Measurements from ENCODE around the gene CNTN4. TPM values are rescaled to one million over a fixed set of nuclear protein-coding genes. Genes with fewer than 3 reads are reported as not detected.

The CNTN4 gene
- polyA plus RNA-seq, 4 donors = 0.27 to 6.5 (median 2.6) TPM; not detected in 1

DNA sequence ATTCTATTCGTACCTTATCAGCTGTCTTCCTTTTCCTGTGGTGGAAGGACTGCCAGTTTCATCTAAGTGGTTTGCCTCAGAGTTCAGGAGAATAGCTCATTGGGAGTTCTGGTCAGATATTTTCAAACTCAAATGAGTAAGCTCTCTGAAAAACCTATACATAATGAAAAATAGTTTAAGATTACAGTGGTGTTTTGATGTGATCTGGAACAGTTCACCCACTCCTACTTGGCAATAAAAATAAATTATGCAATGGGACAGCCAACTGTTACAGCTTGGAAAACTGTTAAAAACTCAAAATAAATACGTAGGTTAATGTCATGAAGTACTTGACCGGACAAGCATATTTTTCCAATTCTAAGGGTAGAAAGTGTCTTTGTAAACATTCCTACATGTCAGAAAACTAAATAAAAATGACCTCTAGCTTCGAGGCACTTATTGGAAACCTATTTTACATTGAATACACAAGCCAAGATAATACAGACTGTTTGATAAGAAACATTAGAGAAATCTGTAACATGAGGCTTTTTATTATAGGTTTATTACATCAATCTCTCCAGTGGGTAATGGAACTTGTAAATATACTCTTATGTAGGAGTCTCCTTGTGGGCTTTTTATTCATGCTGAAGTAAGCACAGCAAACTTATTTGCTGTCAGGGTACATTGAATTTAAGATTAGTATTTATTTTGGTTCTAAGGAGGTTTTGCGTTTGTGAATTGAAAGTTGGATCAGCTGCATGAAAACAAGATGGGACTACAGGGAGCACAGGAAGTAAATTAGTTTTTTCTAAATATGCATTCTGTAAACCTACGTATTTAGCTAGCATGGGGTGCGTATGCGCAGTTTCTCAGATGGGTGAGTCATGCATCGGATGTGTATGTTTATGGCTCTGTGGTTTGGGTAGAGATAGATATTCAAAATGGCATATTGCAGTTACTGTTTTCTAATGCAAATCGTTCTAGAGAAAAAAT, 558.4 kb downstream of the CNTN4 start:
- Histone ChIP-seq H3K27ac (ENCODE audit: low read depth in 1 of 3, low read length in 2 of 3) (no peak overlapping the region), H3K27me3 (ENCODE audit: control insufficient read depth in 3 of 3, insufficient read depth in 3 of 3, low read length in 3 of 3) (no peaks in the 10 kb centered on the region), H3K4me1 (ENCODE audit: control insufficient read depth in 3 of 3, insufficient read depth in 2 of 3, low read depth in 1 of 3, low read length in 2 of 3) (no peaks in the 10 kb centered on the region), H3K36me3 (ENCODE audit: control insufficient read depth in 3 of 3, insufficient read depth in 2 of 3, low read depth in 1 of 3, low read length in 3 of 3) (no peaks in the 10 kb centered on the region), H3K4me3 (ENCODE audit: low read depth in 1 of 3, low read length in 3 of 3) (no peak overlapping the region), H3K9me3 (ENCODE audit: control insufficient read depth in 2 of 2, insufficient read depth in 1 of 2, low read depth in 1 of 2, low read length in 1 of 2) (no peaks in the 10 kb centered on the region)
- no peak for FAIRE-seq
- 61 to 74% (median 70%) methylated on average over 10 of the region's 10 CpGs for WGBS, 3 donors
- DNase-seq = peak in 1 of 2 donors; percentile 2

- Histone ChIP-seq H3K4me3 (ENCODE audit: low read depth in 1 of 3, low read length in 3 of 3) (no peak overlapping the region), H3K4me1 (ENCODE audit: control insufficient read depth in 3 of 3, insufficient read depth in 2 of 3, low read depth in 1 of 3, low read length in 2 of 3) (no peaks in the 10 kb centered on the region), H3K36me3 (ENCODE audit: control insufficient read depth in 3 of 3, insufficient read depth in 2 of 3, low read depth in 1 of 3, low read length in 3 of 3) (no peaks in the 10 kb centered on the region), H3K9me3 (ENCODE audit: control insufficient read depth in 2 of 2, insufficient read depth in 1 of 2, low read depth in 1 of 2, low read length in 1 of 2) (no peaks in the 10 kb centered on the region), H3K27me3 (ENCODE audit: control insufficient read depth in 3 of 3, insufficient read depth in 3 of 3, low read length in 3 of 3) (no peaks in the 10 kb centered on the region), H3K27ac (ENCODE audit: low read depth in 1 of 3, low read length in 2 of 3) (no peak overlapping the region)
- WGBS, 3 donors = 64 to 88% (median 77%) methylated on average over 6 of the region's 6 CpGs
- DNase-seq = no peak
- no peak for FAIRE-seq
Observed at GRCh38 chr3:2657971-2658370, 559.3 kb downstream of the CNTN4 start.

- 62 to 69% (median 67%) methylated on average over 3 of the region's 3 CpGs for WGBS, 3 donors
- Histone ChIP-seq H3K9me3 (ENCODE audit: control insufficient read depth in 2 of 2, insufficient read depth in 1 of 2, low read depth in 1 of 2, low read length in 1 of 2) (no peaks in the 10 kb centered on the region), H3K27me3 (ENCODE audit: control insufficient read depth in 3 of 3, insufficient read depth in 3 of 3, low read length in 3 of 3) (no peaks in the 10 kb centered on the region), H3K27ac (ENCODE audit: low read depth in 1 of 3, low read length in 2 of 3) (no peak overlapping the region), H3K4me3 (ENCODE audit: low read depth in 1 of 3, low read length in 3 of 3) (no peak overlapping the region), H3K4me1 (ENCODE audit: control insufficient read depth in 3 of 3, insufficient read depth in 2 of 3, low read depth in 1 of 3, low read length in 2 of 3) (no peaks in the 10 kb centered on the region), H3K36me3 (ENCODE audit: control insufficient read depth in 3 of 3, insufficient read depth in 2 of 3, low read depth in 1 of 3, low read length in 3 of 3) (no peaks in the 10 kb centered on the region)
- DNase-seq (no peak), FAIRE-seq (no peak)
Observed at GRCh38 chr3:2659896-2660295, 561.2 kb downstream of the CNTN4 start.

- no peaks in the 10 kb centered on the region for H3K36me3 ChIP-seq (ENCODE audit: control insufficient read depth in 3 of 3, insufficient read depth in 2 of 3, low read depth in 1 of 3, low read length in 3 of 3)
- H3K4me1 ChIP-seq (ENCODE audit: control insufficient read depth in 3 of 3, insufficient read depth in 2 of 3, low read depth in 1 of 3, low read length in 2 of 3) = no peaks in the 10 kb centered on the region
- WGBS, 3 donors = 66 to 67% (median 67%) methylated on average over 1 of the region's 1 CpG
- DNase-seq (no peak), FAIRE-seq (no peak)
- no peaks in the 10 kb centered on the region for H3K9me3 ChIP-seq (ENCODE audit: control insufficient read depth in 2 of 2, insufficient read depth in 1 of 2, low read depth in 1 of 2, low read length in 1 of 2)
- H3K27me3 ChIP-seq (ENCODE audit: control insufficient read depth in 3 of 3, insufficient read depth in 3 of 3, low read length in 3 of 3) = no peaks in the 10 kb centered on the region
- no peak overlapping the region for H3K27ac ChIP-seq (ENCODE audit: low read depth in 1 of 3, low read length in 2 of 3)
- no peak overlapping the region for H3K4me3 ChIP-seq (ENCODE audit: low read depth in 1 of 3, low read length in 3 of 3)
Observed at GRCh38 chr3:2661078-2661477, 562.4 kb downstream of the CNTN4 start.

- no peaks in the 10 kb centered on the region for H3K4me1 ChIP-seq (ENCODE audit: control insufficient read depth in 3 of 3, insufficient read depth in 2 of 3, low read depth in 1 of 3, low read length in 2 of 3)
- 61 to 67% (median 66%) methylated on average over 2 of the region's 2 CpGs for WGBS, 3 donors
- H3K27ac ChIP-seq (ENCODE audit: low read depth in 1 of 3, low read length in 2 of 3) = no peak overlapping the region
- FAIRE-seq = no peak
- DNase-seq = no peak
- H3K9me3 ChIP-seq (ENCODE audit: control insufficient read depth in 2 of 2, insufficient read depth in 1 of 2, low read depth in 1 of 2, low read length in 1 of 2) = peaks cover 0 to 3% of the 10 kb centered on the region in 2 donors
- no peaks in the 10 kb centered on the region for H3K36me3 ChIP-seq (ENCODE audit: control insufficient read depth in 3 of 3, insufficient read depth in 2 of 3, low read depth in 1 of 3, low read length in 3 of 3)
- no peak overlapping the region for H3K4me3 ChIP-seq (ENCODE audit: low read depth in 1 of 3, low read length in 3 of 3)
- no peaks in the 10 kb centered on the region for H3K27me3 ChIP-seq (ENCODE audit: control insufficient read depth in 3 of 3, insufficient read depth in 3 of 3, low read length in 3 of 3)
Observed at GRCh38 chr3:2677501-2677900, 578.8 kb downstream of the CNTN4 start.

DNA sequence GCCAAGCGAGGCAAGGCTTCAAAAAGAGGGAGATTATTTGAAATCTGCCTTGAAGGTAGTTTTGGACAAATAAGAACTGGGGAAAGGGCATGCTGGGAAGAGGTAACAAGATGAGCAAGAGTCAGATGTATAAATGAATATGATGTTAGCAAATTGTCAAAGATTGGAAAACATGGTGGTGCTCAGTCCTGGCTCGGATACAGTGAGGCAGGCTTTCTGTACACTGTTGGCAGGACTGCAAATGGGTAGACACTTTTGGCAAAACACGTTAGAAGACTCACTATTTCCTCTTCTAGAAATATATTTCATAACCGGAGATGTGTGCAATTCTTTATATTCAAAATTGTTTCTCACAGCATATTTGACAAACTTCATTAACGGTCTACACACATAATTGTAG, 581.6 kb downstream of the CNTN4 start:
- no peaks in the 10 kb centered on the region for H3K4me1 ChIP-seq (ENCODE audit: control insufficient read depth in 3 of 3, insufficient read depth in 2 of 3, low read depth in 1 of 3, low read length in 2 of 3)
- no peak overlapping the region for H3K27ac ChIP-seq (ENCODE audit: low read depth in 1 of 3, low read length in 2 of 3)
- 78 to 88% (median 83%) methylated on average over 5 of the region's 5 CpGs for WGBS, 3 donors
- H3K27me3 ChIP-seq (ENCODE audit: control insufficient read depth in 3 of 3, insufficient read depth in 3 of 3, low read length in 3 of 3) = no peaks in the 10 kb centered on the region
- H3K4me3 ChIP-seq (ENCODE audit: low read depth in 1 of 3, low read length in 3 of 3) = no peak overlapping the region
- no peaks in the 10 kb centered on the region for H3K9me3 ChIP-seq (ENCODE audit: control insufficient read depth in 2 of 2, insufficient read depth in 1 of 2, low read depth in 1 of 2, low read length in 1 of 2)
- DNase-seq = no peak
- no peaks in the 10 kb centered on the region for H3K36me3 ChIP-seq (ENCODE audit: control insufficient read depth in 3 of 3, insufficient read depth in 2 of 3, low read depth in 1 of 3, low read length in 3 of 3)
- FAIRE-seq = no peak

DNA sequence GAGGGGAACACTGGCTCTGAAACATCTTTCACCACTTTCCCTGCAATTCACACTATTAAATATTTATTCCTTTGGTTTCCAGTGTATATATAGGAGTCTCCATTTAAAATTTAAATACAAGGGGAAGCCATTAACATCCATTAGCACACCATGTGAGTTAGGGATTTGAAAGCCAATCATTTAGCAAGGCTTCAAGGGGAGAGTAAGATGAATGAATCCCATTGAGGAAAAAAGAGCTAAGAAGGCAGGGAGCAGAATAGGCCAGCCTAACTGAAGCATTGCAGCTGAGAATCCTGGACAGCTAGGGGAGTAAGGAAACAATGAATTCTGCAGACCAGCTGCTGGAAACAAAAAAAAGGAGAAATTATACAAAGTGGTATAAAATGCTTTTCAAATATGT, 585.4 kb downstream of the CNTN4 start:
- Histone ChIP-seq H3K4me1 (ENCODE audit: control insufficient read depth in 3 of 3, insufficient read depth in 2 of 3, low read depth in 1 of 3, low read length in 2 of 3) (no peaks in the 10 kb centered on the region), H3K27me3 (ENCODE audit: control insufficient read depth in 3 of 3, insufficient read depth in 3 of 3, low read length in 3 of 3) (no peaks in the 10 kb centered on the region), H3K36me3 (ENCODE audit: control insufficient read depth in 3 of 3, insufficient read depth in 2 of 3, low read depth in 1 of 3, low read length in 3 of 3) (no peaks in the 10 kb centered on the region), H3K4me3 (ENCODE audit: low read depth in 1 of 3, low read length in 3 of 3) (no peak overlapping the region), H3K27ac (ENCODE audit: low read depth in 1 of 3, low read length in 2 of 3) (no peak overlapping the region), H3K9me3 (ENCODE audit: control insufficient read depth in 2 of 2, insufficient read depth in 1 of 2, low read depth in 1 of 2, low read length in 1 of 2) (no peaks in the 10 kb centered on the region)
- FAIRE-seq = no peak
- DNase-seq = no peak

DNA sequence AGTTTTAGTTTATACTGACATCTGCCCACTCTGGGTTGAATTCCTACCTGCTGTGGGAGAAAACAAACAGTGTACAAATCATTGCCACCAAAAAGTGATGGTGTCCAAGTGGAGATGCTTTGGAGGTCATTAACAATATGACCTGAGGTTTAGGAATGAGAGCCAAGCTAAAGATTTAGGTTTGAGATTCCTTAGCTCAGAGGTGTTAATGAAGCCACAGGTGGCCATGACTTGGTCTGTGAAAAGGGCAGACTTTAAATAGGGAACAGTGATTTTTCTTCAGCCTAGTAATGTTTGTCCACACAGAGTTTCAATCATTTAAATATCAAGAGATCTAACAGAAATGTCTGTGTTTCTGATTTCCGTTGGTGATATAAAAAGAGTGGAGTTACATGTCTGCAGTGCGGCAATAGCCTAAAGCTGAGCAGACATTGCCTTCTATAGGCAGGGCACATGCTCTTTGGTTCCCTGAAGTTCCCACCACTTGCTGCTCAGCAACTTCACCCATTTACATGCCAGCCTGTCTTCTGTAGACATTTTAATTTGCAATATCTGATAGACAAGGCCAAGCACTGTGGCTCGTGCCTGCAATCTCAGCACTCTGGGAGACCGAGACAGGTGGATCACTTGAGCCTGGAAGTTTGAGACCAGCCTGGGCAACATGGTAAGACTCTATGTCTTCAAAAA, 588.3 kb downstream of the CNTN4 start:
- no peak for FAIRE-seq
- Histone ChIP-seq H3K4me1 (ENCODE audit: control insufficient read depth in 3 of 3, insufficient read depth in 2 of 3, low read depth in 1 of 3, low read length in 2 of 3) (no peaks in the 10 kb centered on the region), H3K27ac (ENCODE audit: low read depth in 1 of 3, low read length in 2 of 3) (no peak overlapping the region), H3K36me3 (ENCODE audit: control insufficient read depth in 3 of 3, insufficient read depth in 2 of 3, low read depth in 1 of 3, low read length in 3 of 3) (no peaks in the 10 kb centered on the region), H3K27me3 (ENCODE audit: control insufficient read depth in 3 of 3, insufficient read depth in 3 of 3, low read length in 3 of 3) (no peaks in the 10 kb centered on the region), H3K9me3 (ENCODE audit: control insufficient read depth in 2 of 2, insufficient read depth in 1 of 2, low read depth in 1 of 2, low read length in 1 of 2) (no peaks in the 10 kb centered on the region), H3K4me3 (ENCODE audit: low read depth in 1 of 3, low read length in 3 of 3) (no peak overlapping the region)
- DNase-seq = no peak
- 69 to 89% (median 76%) methylated on average over 4 of the region's 4 CpGs for WGBS, 3 donors
